H1 (cell line): ENCODE measurements around the gene DTWD1. TPM values are rescaled to one million over a fixed set of nuclear protein-coding genes. Genes with fewer than 3 reads are reported as not detected.

ENCODE experiments used
- CTCF ChIA-PET: fragments of 300-600 bp; sonication (Branson Sonifier 250); formaldehyde crosslinking; loops from one replicate; lab custom pipeline; 2021; ENCODE audit not compliant: partially characterized antibody; lab: Charles Lee
- POLR2A ChIA-PET: fragments of 300-600 bp; sonication (Branson Sonifier 250); formaldehyde crosslinking; loops from one replicate; lab custom pipeline; 2021; ENCODE audit warnings: inconsistent platforms; ENCODE audit not compliant: partially characterized antibody; lab: Charles Lee
- DNase-seq, 2 experiments: peaks; one replicate each; pipeline versions ENCODE4 v3.0.0 to v3.0.0-alpha.2; 2010 to 2022; ENCODE audit warnings: low spot score in 2 of 2, low read depth in 1 of 2, mixed read lengths in 1 of 2
- FAIRE-seq: peaks from 2 replicates; lab custom pipeline; 2011; peaks lifted over from hg19 to GRCh38; lab: Jason Lieb, UNC
- H2AFZ ChIP-seq: 2 replicates; pipeline ENCODE4 v1.8.1; 2012; ENCODE audit warnings: low read length, inconsistent platforms
- H2AK5ac ChIP-seq: 2 replicates; pipeline ENCODE4 v1.6.1; 2013; ENCODE audit warnings: low read depth, low read length
- H2BK120ac ChIP-seq: replicated peaks from 2 replicates; pipeline ENCODE3; 2013; ENCODE audit warnings: low read depth, low read length, inconsistent platforms
- H2BK12ac ChIP-seq: 2 replicates; pipeline ENCODE4 v1.6.1; 2013; ENCODE audit warnings: low read depth, low read length
- H2BK15ac ChIP-seq: 2 replicates; pipeline ENCODE4 v1.6.1; 2013; ENCODE audit warnings: low read length
- H2BK20ac ChIP-seq: 2 replicates; pipeline ENCODE4 v1.6.1; 2013; ENCODE audit warnings: low read length
- H2BK5ac ChIP-seq: 2 replicates; pipeline ENCODE4 v1.6.1; 2013; ENCODE audit warnings: low read depth, low read length
- H3K14ac ChIP-seq: 2 replicates; pipeline ENCODE4 v1.6.1; 2013; ENCODE audit warnings: inconsistent platforms; ENCODE audit not compliant: insufficient read length
- H3K18ac ChIP-seq: 2 replicates; pipeline ENCODE4 v1.6.1; 2013; ENCODE audit warnings: low read length; ENCODE audit errors: extremely low read depth
- H3K23ac ChIP-seq: 2 replicates; pipeline ENCODE4 v1.6.1; 2013; ENCODE audit warnings: inconsistent platforms; ENCODE audit not compliant: insufficient read length
- H3K23me2 ChIP-seq: 2 replicates; pipeline ENCODE4 v1.6.1; 2013; ENCODE audit warnings: low read depth, low read length
- H3K27ac ChIP-seq: 2 replicates; pipeline ENCODE4 v1.6.1; 2011; ENCODE audit warnings: low read depth, low read length, inconsistent platforms
- H3K27me3 ChIP-seq, 4 experiments: replicated peaks in 1 of 4; 1 replicate in 1 of 4; 2 replicates in 3 of 4; pipeline versions ENCODE4 v1.6.1 to v1.8.1; 2011 to 2013; ENCODE audit warnings: low read length in 3 of 4, mild to moderate bottlenecking in 3 of 4, inconsistent platforms in 2 of 4, mixed read lengths in 2 of 4, moderate library complexity in 1 of 4; ENCODE audit not compliant: control insufficient read depth in 3 of 4, insufficient read depth in 3 of 4; ENCODE audit errors: extremely low read depth in 1 of 4
- H3K36me3 ChIP-seq, 4 experiments: 2 replicates each; pipeline versions ENCODE4 v1.6.1 to v1.8.1; 2011 to 2013; ENCODE audit warnings: mild to moderate bottlenecking in 4 of 4, low read length in 3 of 4, moderate library complexity in 2 of 4, control low read depth in 1 of 4, inconsistent platforms in 1 of 4; ENCODE audit not compliant: insufficient read depth in 4 of 4, control insufficient read depth in 2 of 4
- H3K4ac ChIP-seq: replicated peaks from 2 replicates; pipeline ENCODE3; 2013; ENCODE audit warnings: low read length, low read depth, mixed read lengths, inconsistent platforms; ENCODE audit not compliant: insufficient read length
- H3K4me1 ChIP-seq, 4 experiments: replicated peaks in 1 of 4; 1 replicate in 1 of 4; 2 replicates in 3 of 4; pipeline versions ENCODE4 v1.6.1 to v1.8.1; 2011 to 2013; ENCODE audit warnings: low read length in 3 of 4, inconsistent platforms in 2 of 4, mixed read lengths in 1 of 4; ENCODE audit not compliant: insufficient read depth in 4 of 4, control insufficient read depth in 3 of 4
- H3K4me2 ChIP-seq, 2 experiments: 2 replicates each; pipeline versions ENCODE4 v1.6.1 to v1.8.1; 2011 to 2013; ENCODE audit warnings: low read depth in 2 of 2, low read length in 2 of 2, control low read depth in 1 of 2, inconsistent platforms in 1 of 2, mild to moderate bottlenecking in 1 of 2; ENCODE audit not compliant: insufficient read depth in 1 of 2
- H3K4me3 ChIP-seq, 4 experiments: fragments of 200-600, 300-600 bp in 1 of 4; sonication (generic), shearing (Covaris generic), sonication (Bioruptor Twin) in 1 of 4; 2 replicates each; pipeline versions ENCODE4 v1.5.1 to v1.8.1; 2011 to 2016; ENCODE audit warnings: low read length in 4 of 4, low read depth in 3 of 4, control low read depth in 2 of 4, inconsistent platforms in 2 of 4, mild to moderate bottlenecking in 2 of 4, mixed read lengths in 1 of 4, moderate library complexity in 1 of 4; ENCODE audit not compliant: insufficient read depth in 2 of 4; ENCODE audit errors: extremely low read depth in 1 of 4
- H3K56ac ChIP-seq: replicated peaks from 2 replicates; pipeline ENCODE3; 2013; ENCODE audit warnings: low read depth, mild to moderate bottlenecking, mixed read lengths, low read length, inconsistent platforms; ENCODE audit not compliant: insufficient read length
- H3K79me1 ChIP-seq: 2 replicates; pipeline ENCODE4 v1.6.1; 2013; ENCODE audit warnings: low read depth, low read length, control low read depth
- H3K79me2 ChIP-seq, 2 experiments: 2 replicates each; pipeline versions ENCODE4 v1.6.1 to v1.8.1; 2012 to 2013; ENCODE audit warnings: low read length in 2 of 2, mild to moderate bottlenecking in 2 of 2, inconsistent platforms in 1 of 2; ENCODE audit not compliant: insufficient read depth in 2 of 2, control insufficient read depth in 1 of 2
- H3K9ac ChIP-seq, 4 experiments: replicated peaks in 1 of 4; 1 replicate in 1 of 4; 2 replicates in 3 of 4; pipeline versions ENCODE4 v1.6.1 to v1.8.1; 2011 to 2013; ENCODE audit warnings: low read depth in 3 of 4, low read length in 3 of 4, control low read depth in 2 of 4, mild to moderate bottlenecking in 2 of 4, moderate library complexity in 2 of 4, inconsistent platforms in 1 of 4; ENCODE audit errors: extremely low read depth in 1 of 4
- H3K9me3 ChIP-seq, 2 experiments: 2 replicates each; pipeline versions ENCODE4 v1.6.1 to v1.8.1; 2012 to 2013; ENCODE audit warnings: mild to moderate bottlenecking in 2 of 2, moderate library complexity in 2 of 2, control low read depth in 1 of 2, inconsistent platforms in 1 of 2, low read depth in 1 of 2, low read length in 1 of 2, mixed read lengths in 1 of 2; ENCODE audit not compliant: insufficient read depth in 2 of 2
- H4K20me1 ChIP-seq, 2 experiments: replicated peaks in 1 of 2; 2 replicates each; pipeline versions ENCODE3 to v1.8.1; 2011 to 2013; ENCODE audit warnings: inconsistent platforms in 2 of 2, low read length in 2 of 2, mild to moderate bottlenecking in 1 of 2; ENCODE audit not compliant: insufficient read depth in 2 of 2, control insufficient read depth in 1 of 2
- H4K5ac ChIP-seq: 2 replicates; pipeline ENCODE4 v1.6.1; 2013; ENCODE audit warnings: low read length, low read depth, mixed read lengths, inconsistent platforms; ENCODE audit not compliant: insufficient read length
- H4K8ac ChIP-seq: 2 replicates; pipeline ENCODE4 v1.8.0; 2013; ENCODE audit warnings: mild to moderate bottlenecking, moderate library complexity, low read length, inconsistent platforms; ENCODE audit not compliant: insufficient read depth; ENCODE audit errors: extremely low read depth
- H4K91ac ChIP-seq: replicated peaks from 2 replicates; pipeline ENCODE3; 2013; ENCODE audit warnings: low read length, mixed read lengths, inconsistent platforms; ENCODE audit not compliant: insufficient read length
- CHD1 ChIP-seq: IDR thresholded peaks from 2 replicates; pipeline ENCODE4 v1.6.1; 2012; ENCODE audit warnings: low read depth, low read length, improper control_type of control experiment
- HDAC6 ChIP-seq: IDR thresholded peaks from one replicate; pipeline ENCODE4 v1.7.1; 2012; ENCODE audit warnings: low read depth, mild to moderate bottlenecking, inconsistent platforms, low read length, moderate library complexity
- POU5F1 ChIP-seq: IDR thresholded peaks from 2 replicates; pipeline ENCODE4 v1.6.1; 2011; ENCODE audit warnings: low read depth, mild to moderate bottlenecking, low read length, moderate library complexity
- SIRT6 ChIP-seq: IDR thresholded peaks from one replicate; pipeline ENCODE4 v1.7.1; 2012; ENCODE audit warnings: low read length, inconsistent platforms
- SIX5 ChIP-seq: IDR thresholded peaks from 2 replicates; pipeline ENCODE4 v1.6.1; 2011; ENCODE audit warnings: mild to moderate bottlenecking, low read depth, low read length
- SP2 ChIP-seq: IDR thresholded peaks from 2 replicates; pipeline ENCODE4 v1.6.1; 2012; ENCODE audit warnings: mild to moderate bottlenecking, low read length, inconsistent platforms
- YY1 ChIP-seq: IDR thresholded peaks from 2 replicates; pipeline ENCODE4 v1.6.1; 2011; ENCODE audit warnings: low read depth, mild to moderate bottlenecking, low read length
- WGBS, 2 experiments: shearing (Covaris generic) in 1 of 2; methylation state at CpG; one replicate each; pipeline versions ENCODE4 v1.1.6 to v1.1.7; 2013 to 2015; ENCODE audit warnings: low lambda C conversion rate in 2 of 2, mixed read lengths in 2 of 2, inconsistent platforms in 1 of 2, low coverage in 1 of 2, missing lambda C conversion rate in 1 of 2; ENCODE audit not compliant: insufficient replicate concordance in 2 of 2, insufficient coverage in 1 of 2, insufficient read length in 1 of 2; ENCODE audit errors: extremely low coverage in 1 of 2, missing lambda C conversion rate in 1 of 2; 5-methylcytosine and 5-hydroxymethylcytosine counted together
- polyA plus RNA-seq, 7 experiments: library from polyadenylated mRNA; depleted of rRNA in 3 of 7; stranded (reverse) in 5 of 7; unstranded in 2 of 7; fragments of >200 nt in 5 of 7; fragments of 200-250 nt in 2 of 7; gene quantifications; 1 replicate in 5 of 7; 2 replicates in 1 of 7; 4 replicates in 1 of 7; pipeline versions ENCODE4 v1.2.1 to v1.2.3, GENCODE V29; 2011 to 2013; ENCODE audit warnings: missing spikeins in 2 of 7, mixed read lengths in 2 of 7
- total RNA-seq: library from RNA; stranded (reverse); fragmentation: NEBNext Ultra II Directional; extraction: Animal tissue kit (Norgen Biotek cat#: 25700); gene quantifications from 2 replicates; pipeline ENCODE4 v1.2.1, GENCODE V29; 2021

The DTWD1 gene
- total and polyA plus RNA-seq, 2 of the 8 experiments (the other 6 are each of a cell fraction or from before 2014, with no cell fraction given): 10.4 to 32.4 TPM

GRCh38 chr15:49697121-49697520, 76.3 kb downstream of the DTWD1 start:
- no peaks in the 10 kb centered on the region for H3K9me3 ChIP-seq
- H4K91ac ChIP-seq: no peak overlapping the region
- H3K79me2 ChIP-seq: no peaks in the 10 kb centered on the region
- no peak overlapping the region for H3K9ac ChIP-seq
- H2BK15ac ChIP-seq: no peak overlapping the region
- H3K18ac ChIP-seq: no peak overlapping the region
- H3K4me1 ChIP-seq: no peaks in the 10 kb centered on the region
- no peak overlapping the region for H2BK120ac ChIP-seq
- H2BK12ac ChIP-seq: no peak overlapping the region
- CTCF ChIA-PET: interaction anchor here (1.1 to 1.5 kb wide), 2 partner anchors 8 to 178 kb away, joined by 3 to 4 read pairs; no protein-coding TSS in a partner anchor
- H3K56ac ChIP-seq: no peak overlapping the region
- no peak overlapping the region for H3K27ac ChIP-seq
- DNase-seq (no peak), FAIRE-seq (no peak)
- WGBS, 2 experiments: 88% methylated on average over 1 of the region's 1 CpG; no CpG with 5 or more reads in 1 of the 2 experiments
- no peaks in the 10 kb centered on the region for H3K79me1 ChIP-seq
- TF ChIP-seq CHD1 (no peak), HDAC6 (no peak), YY1 (no peak), POU5F1 (no peak), SIRT6 (no peak), SIX5 (no peak), SP2 (no peak)
- H4K8ac ChIP-seq: no peak overlapping the region
- POLR2A ChIA-PET: no interaction called here
- no peak overlapping the region for H3K4me2 ChIP-seq
- H2BK5ac ChIP-seq: no peak overlapping the region
- H3K4me3 ChIP-seq: no peak overlapping the region
- no peak overlapping the region for H2BK20ac ChIP-seq
- no peak overlapping the region for H2AK5ac ChIP-seq
- no peak overlapping the region for H2AFZ ChIP-seq
- H3K36me3 ChIP-seq: no peaks in the 10 kb centered on the region
- no peak overlapping the region for H3K23ac ChIP-seq
- no peak overlapping the region for H3K14ac ChIP-seq
- no peak overlapping the region for H3K4ac ChIP-seq
- H3K27me3 ChIP-seq: no peaks in the 10 kb centered on the region
- no peaks in the 10 kb centered on the region for H4K20me1 ChIP-seq
- H3K23me2 ChIP-seq: no peaks in the 10 kb centered on the region
- no peak overlapping the region for H4K5ac ChIP-seq
